GM19324 (cell line): ENCODE measurements around the gene PACS1.
"Not testable (repeated sequence)": the region's sequence is repeated elsewhere in the genome, so short reads cannot be mapped to it uniquely, and the experiment has no call there.

ENCODE experiments used
- ATAC-seq: cut with Tn5 transposase; IDR thresholded peaks from one replicate; pipeline ENCODE4 v1.9.1; 2021; ENCODE audit warnings: mild to moderate bottlenecking, moderate library complexity; ENCODE audit not compliant: unreplicated experiment, low FRiP score

Gene PACS1

GRCh38 chr11:66069715-66070603, at the start of gene PACS1:
PACS1 (plus strand) TSS chr11:66070272; CDS start chr11:66070487, 215 bp downstream.
- peak; percentile 79 for ATAC-seq

- no peak for ATAC-seq
These were observed 49.3 kb upstream of the PACS1 start for GRCh38 chr11:66020618-66021357.

GRCh38 chr11:66022401-66023185, 47.5 kb upstream of the PACS1 start:
- ATAC-seq, result no peak

GRCh38 chr11:66023186-66023440, 47.0 kb upstream of the PACS1 start:
- ATAC-seq, result not testable (repeated sequence)

DNA sequence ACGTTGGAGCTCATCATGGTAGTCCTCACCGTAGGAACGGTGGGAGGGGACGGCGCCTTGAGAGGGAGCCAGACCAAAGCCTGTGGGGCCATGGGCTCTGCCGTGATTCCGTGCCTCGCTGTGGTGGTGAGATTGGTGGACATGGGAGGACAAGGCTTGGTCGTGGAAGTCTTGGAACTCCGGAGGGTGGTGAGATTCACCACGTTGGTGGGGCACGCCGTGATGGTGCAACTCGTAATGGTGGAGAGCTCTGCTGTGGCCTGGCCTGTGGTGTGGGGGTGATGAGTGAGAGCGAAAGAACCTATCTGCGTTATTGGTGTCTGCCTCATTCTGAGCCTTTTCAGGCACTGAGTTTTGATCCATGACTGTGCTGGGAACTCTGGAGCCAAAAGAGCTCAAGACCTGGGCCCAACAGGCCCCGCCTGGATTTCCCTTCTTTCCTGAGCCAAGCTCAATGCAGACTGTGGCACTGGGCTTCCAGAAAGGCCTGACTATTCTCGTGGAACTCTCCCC, 44.0 kb upstream of the PACS1 start, which contains the start of gene CATSPER1:
Gene CATSPER1, minus strand, starts transcription at position 463 of the 513 bp plus-strand sequence. Its CDS starts 100 bp downstream, at position 363.
- ATAC-seq, result no peak

- no peak for ATAC-seq
These were observed 36.9 kb upstream of the PACS1 start for GRCh38 chr11:66032957-66033735.

GRCh38 chr11:66035653-66036333, 34.3 kb upstream of the PACS1 start:
- no peak for ATAC-seq

GRCh38 chr11:66036334-66036710, 33.8 kb upstream of the PACS1 start:
- no peak for ATAC-seq

- ATAC-seq, result no peak
These were observed 32.7 kb upstream of the PACS1 start for GRCh38 chr11:66037327-66037726.

- no peak for ATAC-seq
These were observed 30.3 kb upstream of the PACS1 start for GRCh38 chr11:66039765-66040164.

GRCh38 chr11:66042227-66042995, 27.7 kb upstream of the PACS1 start:
- no peak for ATAC-seq

GRCh38 chr11:66042996-66043906, 26.8 kb upstream of the PACS1 start:
- ATAC-seq, result no peak

- ATAC-seq, result no peak
These were observed 25.3 kb upstream of the PACS1 start for GRCh38 chr11:66044757-66045156.

DNA sequence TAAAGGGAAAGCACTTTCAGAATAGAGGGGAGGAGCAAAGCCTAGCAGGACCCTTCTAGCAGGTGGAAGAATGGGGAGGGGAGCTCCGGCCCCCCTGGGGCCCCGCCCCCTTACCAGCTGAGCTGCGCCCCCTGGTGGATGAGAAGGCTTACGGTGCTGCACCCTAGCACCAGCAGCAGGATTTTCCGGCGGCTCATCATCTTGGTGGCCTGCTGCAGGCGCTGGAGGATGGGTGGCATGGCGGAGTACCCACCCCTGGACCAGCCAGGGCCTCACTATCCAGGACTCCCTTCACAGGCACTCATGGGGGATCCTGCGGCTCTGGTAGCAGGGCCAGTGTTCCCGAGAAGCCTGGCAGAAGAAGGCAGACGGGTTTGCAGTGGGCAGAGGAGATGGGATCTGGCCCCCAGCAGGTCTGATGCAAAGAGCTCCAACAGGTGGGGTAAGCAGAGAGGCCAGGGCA, 24.9 kb upstream of the PACS1 start:
- peak; percentile 47 for ATAC-seq

DNA sequence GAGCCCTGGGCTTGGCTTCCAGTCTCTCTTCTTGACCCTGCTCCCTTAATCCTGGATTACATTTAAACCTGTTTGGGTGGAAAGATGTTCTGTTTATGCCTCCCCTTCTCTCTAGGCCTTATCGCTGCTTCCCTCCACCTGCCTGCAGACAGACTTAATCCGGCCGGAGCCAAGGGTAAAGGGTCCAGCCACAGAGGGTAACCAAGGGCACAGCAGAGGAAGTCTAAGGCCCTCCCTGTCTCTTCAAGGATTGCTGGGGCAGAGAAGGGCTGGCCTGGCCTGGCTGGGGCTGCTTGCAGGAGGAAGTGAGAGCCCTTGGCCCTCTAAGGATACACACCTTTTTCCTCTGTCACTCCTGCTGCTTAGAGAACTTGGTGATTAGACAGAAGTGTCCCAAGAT, 23.2 kb upstream of the PACS1 start:
- no peak for ATAC-seq

GRCh38 chr11:66047541-66048365, 22.3 kb upstream of the PACS1 start:
- ATAC-seq, result no peak
